ENCODE measurements around the gene RFFL. TPM values are rescaled to one million over a fixed set of nuclear protein-coding genes. Genes with fewer than 3 reads are reported as not detected.
A peak's percentile ranks its signal among the peaks of the same experiment; 100 is the strongest.

The RFFL gene
- total and polyA plus RNA-seq, 9 of the 15 experiments (the other 6 are each of a cell fraction or from before 2014, with no cell fraction given) = 3.4 to 18.1 (median 12.8) TPM

- TF ChIP-seq KLF1 (tag; IDR thresholded peaks at IDR 0.05) = 0 out of 2 replicates have a peak, but pooled peaks have one; percentile 24
- TF ChIP-seq, protein P1, sequence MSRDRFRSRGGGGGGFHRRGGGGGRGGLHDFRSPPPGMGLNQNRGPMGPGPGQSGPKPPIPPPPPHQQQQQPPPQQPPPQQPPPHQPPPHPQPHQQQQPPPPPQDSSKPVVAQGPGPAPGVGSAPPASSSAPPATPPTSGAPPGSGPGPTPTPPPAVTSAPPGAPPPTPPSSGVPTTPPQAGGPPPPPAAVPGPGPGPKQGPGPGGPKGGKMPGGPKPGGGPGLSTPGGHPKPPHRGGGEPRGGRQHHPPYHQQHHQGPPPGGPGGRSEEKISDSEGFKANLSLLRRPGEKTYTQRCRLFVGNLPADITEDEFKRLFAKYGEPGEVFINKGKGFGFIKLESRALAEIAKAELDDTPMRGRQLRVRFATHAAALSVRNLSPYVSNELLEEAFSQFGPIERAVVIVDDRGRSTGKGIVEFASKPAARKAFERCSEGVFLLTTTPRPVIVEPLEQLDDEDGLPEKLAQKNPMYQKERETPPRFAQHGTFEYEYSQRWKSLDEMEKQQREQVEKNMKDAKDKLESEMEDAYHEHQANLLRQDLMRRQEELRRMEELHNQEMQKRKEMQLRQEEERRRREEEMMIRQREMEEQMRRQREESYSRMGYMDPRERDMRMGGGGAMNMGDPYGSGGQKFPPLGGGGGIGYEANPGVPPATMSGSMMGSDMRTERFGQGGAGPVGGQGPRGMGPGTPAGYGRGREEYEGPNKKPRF (IDR thresholded peaks at IDR 0.05; ENCODE audit: low read depth, low read length) = no peak
- TF ChIP-seq SREBF2 (CRISPR knock-in tag; IDR thresholded peaks at IDR 0.05) = no peak
- TF ChIP-seq TFE3 (CRISPR knock-in tag; IDR thresholded peaks at IDR 0.05) = no peak
- no peak for TF ChIP-seq FOSL1 (tag; conservative IDR thresholded peaks at IDR 0.05)
- TF ChIP-seq CHAMP1 (IDR thresholded peaks at IDR 0.05) = no peak
- TF ChIP-seq CBX3 (IDR thresholded peaks at IDR 0.05; ENCODE audit: borderline replicate concordance in 1 of 2, low read length in 2 of 2) = no peak
- TF ChIP-seq ZNF324 (CRISPR knock-in tag; IDR thresholded peaks at IDR 0.05) = no peak
- TF ChIP-seq BRD9 (IDR thresholded peaks at IDR 0.05; ENCODE audit: low read depth, partially characterized antibody) = no peak
- no peak for TF ChIP-seq E4F1 (CRISPR knock-in tag; IDR thresholded peaks at IDR 0.05; ENCODE audit: borderline replicate concordance)
- no peak for TF ChIP-seq CREB5 (CRISPR knock-in tag; IDR thresholded peaks at IDR 0.05)
- TF ChIP-seq ZNF3 (CRISPR knock-in tag; IDR thresholded peaks at IDR 0.05) = no peak
- 0 out of 2 replicates have a peak, but pooled peaks have one; percentile 29 for TF ChIP-seq ZNF740 (CRISPR knock-in tag; IDR thresholded peaks at IDR 0.05)
- TF ChIP-seq ZNF740 (tag; IDR thresholded peaks at IDR 0.05) = no peak
- no peak for TF ChIP-seq SMAD2 (IDR thresholded peaks at IDR 0.05; ENCODE audit: low read depth, low read length)
These were observed 24.3 kb upstream of the RFFL start (continued) for GRCh38 chr17:35087731-35088355.

Data from K562 (cell line).